Measurements from ENCODE around the gene RAPH1.
"Not testable (repeated sequence)": the region's sequence is repeated elsewhere in the genome, so short reads cannot be mapped to it uniquely, and the experiment has no call there.

RAPH1 gene

DNA sequence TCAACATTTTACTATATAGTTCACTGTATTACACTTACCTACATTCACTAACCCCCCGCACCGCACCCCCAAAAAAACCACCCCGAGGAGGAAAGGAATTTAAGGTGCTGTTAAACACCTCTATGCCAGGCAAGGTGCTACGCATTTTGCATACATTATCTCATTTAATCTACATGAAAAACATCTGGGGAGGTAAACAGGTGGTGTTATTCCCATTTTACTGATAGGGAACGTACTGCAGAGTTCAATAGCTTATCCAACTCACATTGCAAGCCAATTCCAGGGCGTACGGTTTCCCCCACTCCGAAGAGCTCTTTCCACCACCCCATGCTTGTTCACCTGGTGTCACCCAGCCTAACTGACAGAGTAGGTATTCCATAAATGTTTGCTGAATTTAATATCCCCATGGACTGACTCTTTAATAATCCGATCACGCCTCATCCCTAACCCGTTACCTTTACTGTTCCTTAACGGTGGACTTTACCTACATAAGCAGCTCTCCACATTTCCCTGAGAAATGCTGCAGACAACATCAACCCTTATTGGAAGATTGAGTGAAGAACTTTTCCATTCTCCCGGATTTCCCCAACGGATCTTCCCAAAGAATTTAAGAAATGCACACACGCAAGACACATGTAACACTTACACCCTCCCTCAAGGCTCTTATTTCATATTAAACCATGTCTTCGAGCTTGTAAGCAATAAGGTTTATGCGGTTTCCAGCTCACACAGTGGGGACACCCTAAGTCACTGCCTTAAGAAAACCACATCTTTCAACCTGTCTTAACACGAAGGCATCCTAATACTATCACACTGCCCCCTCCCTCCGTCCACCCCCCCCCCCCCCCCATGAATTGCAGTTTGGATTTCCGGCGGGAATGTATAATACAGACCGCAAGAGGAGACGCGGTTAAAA is 1.2 kb downstream of the RAPH1 start:
- peak overlapping the region; percentile 91 for H3K27ac ChIP-seq
- TF ChIP-seq ZFX (IDR thresholded peaks at IDR 0.05), result no peak
- TF ChIP-seq, protein P1, sequence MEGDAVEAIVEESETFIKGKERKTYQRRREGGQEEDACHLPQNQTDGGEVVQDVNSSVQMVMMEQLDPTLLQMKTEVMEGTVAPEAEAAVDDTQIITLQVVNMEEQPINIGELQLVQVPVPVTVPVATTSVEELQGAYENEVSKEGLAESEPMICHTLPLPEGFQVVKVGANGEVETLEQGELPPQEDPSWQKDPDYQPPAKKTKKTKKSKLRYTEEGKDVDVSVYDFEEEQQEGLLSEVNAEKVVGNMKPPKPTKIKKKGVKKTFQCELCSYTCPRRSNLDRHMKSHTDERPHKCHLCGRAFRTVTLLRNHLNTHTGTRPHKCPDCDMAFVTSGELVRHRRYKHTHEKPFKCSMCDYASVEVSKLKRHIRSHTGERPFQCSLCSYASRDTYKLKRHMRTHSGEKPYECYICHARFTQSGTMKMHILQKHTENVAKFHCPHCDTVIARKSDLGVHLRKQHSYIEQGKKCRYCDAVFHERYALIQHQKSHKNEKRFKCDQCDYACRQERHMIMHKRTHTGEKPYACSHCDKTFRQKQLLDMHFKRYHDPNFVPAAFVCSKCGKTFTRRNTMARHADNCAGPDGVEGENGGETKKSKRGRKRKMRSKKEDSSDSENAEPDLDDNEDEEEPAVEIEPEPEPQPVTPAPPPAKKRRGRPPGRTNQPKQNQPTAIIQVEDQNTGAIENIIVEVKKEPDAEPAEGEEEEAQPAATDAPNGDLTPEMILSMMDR (conservative IDR thresholded peaks at IDR 0.05), result no peak

DNA sequence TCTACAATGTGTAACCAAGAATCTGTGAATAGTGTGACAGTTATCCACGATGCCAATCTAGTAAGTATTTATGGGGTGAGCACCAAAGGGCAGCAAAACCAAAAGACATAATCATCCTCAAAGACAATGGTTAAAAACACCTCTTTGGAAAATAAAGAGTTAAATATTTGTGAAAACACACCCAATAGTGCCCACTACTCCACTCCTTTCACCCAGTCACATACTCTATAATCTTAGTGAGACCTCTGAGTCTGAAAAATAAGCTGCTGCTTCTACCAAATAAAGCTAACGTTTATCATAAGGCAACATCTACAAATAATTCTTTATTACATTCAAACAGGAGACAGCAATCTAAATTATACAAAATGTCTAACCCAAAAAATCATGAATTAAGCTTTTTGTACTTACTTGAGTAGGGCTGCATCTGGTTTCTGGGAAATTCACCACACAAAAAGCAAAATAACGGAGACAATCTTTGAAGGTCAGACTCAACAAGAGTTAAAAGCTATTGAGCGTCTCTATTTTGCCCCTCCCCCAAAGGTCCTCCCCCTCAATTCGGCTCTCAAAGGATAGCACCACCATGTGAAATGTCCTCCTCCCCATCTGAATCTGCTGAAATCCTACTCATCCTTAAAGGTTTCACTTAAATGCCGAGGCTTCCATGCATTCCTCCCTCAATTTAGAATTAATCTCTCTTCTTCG is 2.0 kb downstream of the RAPH1 start:
- no peak for TF ChIP-seq ZFX (IDR thresholded peaks at IDR 0.05)
- TF ChIP-seq, protein P1 (conservative IDR thresholded peaks at IDR 0.05), result no peak
- H3K27ac ChIP-seq, result no peak overlapping the region

DNA sequence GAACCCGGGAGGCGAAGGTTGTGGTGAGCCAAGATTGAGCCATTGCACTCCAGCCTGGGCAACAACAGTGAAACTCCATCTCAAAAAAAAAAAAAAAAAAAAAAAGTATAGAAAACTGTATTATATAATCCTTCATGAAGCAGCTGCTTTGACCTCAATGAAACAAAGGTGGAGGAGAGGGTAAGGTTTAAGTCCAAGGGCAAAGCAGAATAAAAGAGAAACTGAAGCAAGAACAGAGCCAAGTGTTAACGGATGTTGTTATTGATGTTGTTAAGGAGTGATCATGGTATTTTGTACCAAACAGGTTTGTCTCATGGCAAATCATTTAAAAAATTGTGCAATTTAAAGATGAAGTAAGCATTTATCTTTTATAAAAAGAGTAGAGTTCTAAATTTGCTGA is 7.4 kb downstream of the RAPH1 start:
- TF ChIP-seq, protein P1 (conservative IDR thresholded peaks at IDR 0.05), result no peak
- TF ChIP-seq ZFX (IDR thresholded peaks at IDR 0.05), result no peak
- H3K27ac ChIP-seq, result no peak overlapping the region

DNA sequence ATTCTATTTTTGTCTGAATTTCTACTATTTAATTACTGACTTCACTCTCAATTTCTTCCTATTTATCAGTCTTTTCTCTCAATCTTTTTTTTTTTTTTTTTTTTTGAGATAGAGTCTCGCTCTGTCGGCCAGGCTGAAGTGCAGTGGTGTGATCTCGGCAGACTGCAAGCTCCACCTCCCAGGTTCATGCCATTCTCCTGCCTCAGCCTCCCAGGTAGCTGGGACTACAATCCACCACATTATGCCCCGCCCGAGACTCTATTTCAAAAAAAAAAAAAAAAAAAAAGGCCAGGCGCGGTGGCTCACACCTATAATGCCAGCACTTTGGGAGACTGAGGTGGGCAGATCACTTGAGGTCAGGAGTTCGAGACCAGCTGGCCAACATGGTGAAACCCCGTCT is 21.8 kb downstream of the RAPH1 start:
- not testable (repeated sequence) for H3K27ac ChIP-seq

DNA sequence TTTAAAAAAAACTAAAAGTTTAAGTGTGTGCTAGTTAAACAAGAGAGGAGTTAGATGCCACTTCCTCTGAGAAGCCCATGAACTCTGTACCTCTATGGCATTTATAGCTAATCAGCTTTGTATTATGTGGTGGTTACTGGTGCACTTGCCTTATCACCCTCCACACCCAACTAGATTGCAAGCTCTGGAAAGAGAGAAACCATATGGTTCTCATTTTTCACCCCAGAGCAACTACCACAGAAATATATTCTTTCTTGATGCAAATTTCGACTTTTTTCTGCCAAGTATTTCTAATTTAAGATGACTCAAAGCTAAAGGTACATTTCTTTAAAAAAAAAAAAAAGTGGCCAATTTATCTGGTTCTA is 24.2 kb downstream of the RAPH1 start:
- TF ChIP-seq ZFX (IDR thresholded peaks at IDR 0.05), result no peak
- TF ChIP-seq, protein P1 (conservative IDR thresholded peaks at IDR 0.05), result no peak
- no peak overlapping the region for H3K27ac ChIP-seq

DNA sequence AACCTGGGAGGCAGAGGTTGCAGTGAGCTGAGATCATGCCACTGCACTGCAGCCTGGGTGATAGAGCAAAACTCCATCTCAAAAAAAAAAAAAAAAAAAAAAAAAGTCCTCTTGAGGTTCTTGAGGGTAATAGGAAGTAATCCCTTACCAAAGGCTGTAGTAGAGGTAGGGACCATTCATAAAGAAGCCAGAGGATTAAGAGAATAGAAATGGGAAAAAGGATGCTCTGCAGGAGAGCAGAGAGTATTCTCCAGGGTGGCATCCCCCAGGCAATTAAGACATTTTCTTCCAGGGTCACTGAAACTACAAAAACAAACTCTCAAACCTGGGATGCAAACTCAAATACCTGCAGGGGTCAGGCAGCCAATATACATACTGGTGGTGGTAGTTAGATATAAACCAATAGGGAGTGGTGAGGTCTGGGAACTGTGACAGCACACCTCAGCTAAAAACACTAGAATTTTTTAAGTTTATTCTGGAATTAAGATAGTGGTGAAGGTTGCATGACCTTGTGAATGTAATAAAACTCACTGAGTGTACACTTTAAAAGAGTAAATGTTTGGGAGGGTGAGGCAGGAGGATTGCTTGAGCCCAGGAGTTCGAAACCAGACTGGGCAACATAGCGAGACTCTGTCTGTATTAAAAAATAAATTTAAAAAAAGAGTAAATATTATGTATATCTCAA is 24.7 kb downstream of the RAPH1 start:
- no peak for TF ChIP-seq ZFX (IDR thresholded peaks at IDR 0.05)
- TF ChIP-seq, protein P1 (conservative IDR thresholded peaks at IDR 0.05), result no peak

GRCh38 chr2:203503460-203503859 is 31.6 kb downstream of the RAPH1 start:
- H3K27ac ChIP-seq, result not testable (repeated sequence)

More for the DNA sequence above, 24.7 kb downstream of the RAPH1 start:
- no peak overlapping the region for H3K27ac ChIP-seq

DNA sequence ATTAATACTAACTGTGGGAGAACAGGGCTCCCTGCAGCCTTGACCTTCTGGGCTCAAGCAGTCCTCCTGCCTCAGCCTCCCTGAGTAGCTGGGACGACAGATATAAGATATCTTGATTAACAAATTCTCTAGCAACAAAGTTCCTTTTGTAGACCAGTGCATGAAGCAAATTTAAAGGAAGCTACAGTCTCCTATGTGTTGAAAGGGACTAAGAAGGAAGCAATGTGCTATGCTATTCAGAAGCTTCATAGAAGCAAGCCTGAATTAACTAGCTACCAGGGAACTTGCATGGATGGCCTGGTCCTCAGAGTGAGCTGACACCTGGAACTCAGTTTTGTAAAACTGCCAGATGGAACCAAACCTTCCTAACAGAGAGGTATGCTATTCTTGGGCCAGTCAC is 33.2 kb downstream of the RAPH1 start:
- H3K27ac ChIP-seq, result no peak overlapping the region
- TF ChIP-seq, protein P1 (conservative IDR thresholded peaks at IDR 0.05), result no peak
- no peak for TF ChIP-seq ZFX (IDR thresholded peaks at IDR 0.05)

Measured in C4-2B (cell line).